HepG2 (cell line): ENCODE measurements around the gene P2RX6. TPM values are rescaled to one million over a fixed set of nuclear protein-coding genes. Genes with fewer than 3 reads are reported as not detected.

Experiments used
- ATAC-seq: fragments of 200-7000 bp; cut with Tn5 transposase; 3 replicates; pipeline ENCODE4 v1.9.1; 2020; ENCODE audit warnings: mild to moderate bottlenecking, moderate library complexity
- BruUV-seq: library from RNA; stranded (reverse); fragments of 400-500 nt; replicated peaks from 2 replicates; lab custom pipeline; 2021; lab: Mats Ljungman, UMichigan
- CTCF ChIA-PET: fragments of 300-600 bp; formaldehyde crosslinking; extraction: SDS; loops from one replicate; lab custom pipeline; 2021; ENCODE audit warnings: low total read pairs, inconsistent platforms, low intra/inter-chr PET ratio; lab: Yijun Ruan, JAX
- POLR2A ChIA-PET: fragments of 350-600 bp; sonication (Branson Sonifier 250); formaldehyde crosslinking; loops from one replicate; lab custom pipeline; 2020; ENCODE audit warnings: antibody characterized with exemption, inconsistent platforms; lab: Yijun Ruan, JAX
- DNase-seq: peaks from one replicate; pipeline ENCODE4 v3.0.0-alpha.2; 2015; ENCODE audit warnings: low spot score
- FAIRE-seq: peaks from 3 replicates; lab custom pipeline; 2011; peaks lifted over from hg19 to GRCh38; lab: Jason Lieb, UNC
- H2AFZ ChIP-seq: one replicate; pipeline ENCODE4 v1.6.1; 2011; ENCODE audit warnings: low read length, inconsistent platforms
- H3K27ac ChIP-seq: fragments of 300-600 bp; 3 replicates; pipeline ENCODE4 v1.8.0; 2011; ENCODE audit warnings: mixed run types, mild to moderate bottlenecking, mixed read lengths, low read length, inconsistent platforms; ENCODE audit not compliant: insufficient read depth; ENCODE audit errors: extremely low read length
- H3K27me3 ChIP-seq, 2 experiments: fragments of 200-600 bp in 1 of 2; 2 replicates in 1 of 2; 3 replicates in 1 of 2; pipeline versions ENCODE4 v1.6.0 to v1.8.0; 2011; ENCODE audit warnings: low read length in 2 of 2, mild to moderate bottlenecking in 2 of 2, moderate library complexity in 2 of 2, inconsistent platforms in 1 of 2; ENCODE audit not compliant: insufficient read depth in 2 of 2, control insufficient read depth in 1 of 2
- H3K36me3 ChIP-seq, 2 experiments: fragments of 200-600 bp in 1 of 2; replicated peaks in 1 of 2; 2 replicates in 1 of 2; 3 replicates in 1 of 2; pipeline versions ENCODE4 v1.5.1 to v1.8.0; 2011; ENCODE audit warnings: low read length in 2 of 2, inconsistent platforms in 1 of 2; ENCODE audit not compliant: insufficient read depth in 2 of 2, control insufficient read depth in 1 of 2
- H3K4me1 ChIP-seq: 2 replicates; pipeline ENCODE4 v1.5.1; 2012; ENCODE audit warnings: low read length, inconsistent platforms; ENCODE audit not compliant: insufficient read depth
- H3K4me2 ChIP-seq: 2 replicates; pipeline ENCODE4 v1.6.0; 2011; ENCODE audit warnings: low read depth, low read length, inconsistent platforms
- H3K4me3 ChIP-seq, 3 experiments: fragments of 200-600 bp in 1 of 3; sonication (generic), shearing (Covaris generic) in 1 of 3; replicated peaks in 1 of 3; 2 replicates each; pipeline ENCODE4 v1.5.1; 2011 to 2016; ENCODE audit warnings: low read length in 3 of 3, inconsistent platforms in 2 of 3, low read depth in 2 of 3, mild to moderate bottlenecking in 2 of 3, control low read depth in 1 of 3, mixed read lengths in 1 of 3; ENCODE audit not compliant: insufficient read depth in 1 of 3
- H3K79me2 ChIP-seq: one replicate; pipeline ENCODE4 v1.6.1; 2011; ENCODE audit warnings: low read length, inconsistent platforms; ENCODE audit not compliant: insufficient read depth
- H3K9ac ChIP-seq: 2 replicates; pipeline ENCODE4 v1.6.0; 2011; ENCODE audit warnings: mild to moderate bottlenecking, low read depth, low read length, inconsistent platforms; ENCODE audit not compliant: insufficient read depth
- H3K9me3 ChIP-seq: 2 replicates; pipeline ENCODE4 v1.5.1; 2012; ENCODE audit warnings: mild to moderate bottlenecking, low read length
- H4K20me1 ChIP-seq: 2 replicates; pipeline ENCODE4 v1.6.0; 2011; ENCODE audit warnings: inconsistent platforms, mild to moderate bottlenecking, low read length, moderate library complexity; ENCODE audit not compliant: insufficient read depth
- HNRNPK ChIP-seq: fragments of 200-400 bp; formaldehyde crosslinking; IDR thresholded peaks from 2 replicates; pipeline ENCODE4 v1.6.1; 2018; ENCODE audit warnings: low read length, low read depth, moderate library complexity, mild to moderate bottlenecking; ENCODE audit not compliant: poor library complexity, severe bottlenecking
- JUND ChIP-seq: sonication (generic); formaldehyde crosslinking; IDR thresholded peaks from 2 replicates; pipeline ENCODE4 v1.8.0; 2022; ENCODE audit warnings: mild to moderate bottlenecking, missing genetic modification reagents
- SCMH1 ChIP-seq: sonication (generic); formaldehyde crosslinking; IDR thresholded peaks from 2 replicates; pipeline ENCODE4 v1.9.0; 2021; ENCODE audit warnings: missing genetic modification reagents, mild to moderate bottlenecking, borderline replicate concordance
- SMAD9 ChIP-seq: sonication (generic); formaldehyde crosslinking; IDR thresholded peaks from 2 replicates; pipeline ENCODE4 v1.5.1; 2020; ENCODE audit warnings: mild to moderate bottlenecking, missing genetic modification reagents
- ZNF350 ChIP-seq: sonication (generic); formaldehyde crosslinking; IDR thresholded peaks from 2 replicates; pipeline ENCODE4 v1.4.0; 2020; ENCODE audit warnings: mild to moderate bottlenecking, low read depth, missing genetic modification reagents, borderline replicate concordance
- WGBS: methylation state at CpG from one replicate; pipeline ENCODE4 v1.1.6; 2017; ENCODE audit warnings: low lambda C conversion rate; 5-methylcytosine and 5-hydroxymethylcytosine counted together
- in situ Hi-C: cut with HindIII; loops from 2 replicates; pipeline ENCODE4 v1.10.0; 2017; ENCODE audit warnings: low pct_unique_long_range_greater_than_20kb; ENCODE audit not compliant: extremely low pct_ligation_motif_present
- intact Hi-C: fragments of 100-400 bp; cut with micrococcal nuclease; formaldehyde crosslinking; loops from one replicate; pipeline ENCODE4 v1.10.0; 2022; ENCODE audit not compliant: unreplicated experiment
- polyA plus RNA-seq, 8 experiments: library from polyadenylated mRNA; depleted of rRNA in 3 of 8; stranded (reverse) in 7 of 8; unstranded in 1 of 8; fragments of >200 nt; fragmentation: Illumina TruSeq in 4 of 8; extraction: Trizol in 4 of 8; gene quantifications; 2 replicates each; pipeline versions ENCODE4 v1.2.1 to v1.2.3, GENCODE V29; 2011 to 2016; ENCODE audit warnings: low read depth in 4 of 8, missing spikeins in 1 of 8, mixed read lengths in 1 of 8; ENCODE audit not compliant: insufficient read depth in 1 of 8
- total RNA-seq, 5 experiments: library from RNA; depleted of rRNA; stranded (reverse); fragments of >200 nt; fragmentation: Illumina TruSeq; extraction: Trizol; gene quantifications; 2 replicates each; pipeline ENCODE4 v1.2.3, GENCODE V29; 2016; ENCODE audit warnings: low read depth in 1 of 5
- TF ChIP-seq, protein P1 (sequence below): sonication (generic); formaldehyde crosslinking; IDR thresholded peaks from 2 replicates; pipeline ENCODE4 v1.4.0; 2020; ENCODE audit warnings: low read depth, mild to moderate bottlenecking, missing genetic modification reagents

P2RX6 gene
- total and polyA plus RNA-seq, 2 of the 13 experiments (the other 11 are each of a cell fraction or from before 2014, with no cell fraction given): 0.04 to 0.12 TPM

DNA sequence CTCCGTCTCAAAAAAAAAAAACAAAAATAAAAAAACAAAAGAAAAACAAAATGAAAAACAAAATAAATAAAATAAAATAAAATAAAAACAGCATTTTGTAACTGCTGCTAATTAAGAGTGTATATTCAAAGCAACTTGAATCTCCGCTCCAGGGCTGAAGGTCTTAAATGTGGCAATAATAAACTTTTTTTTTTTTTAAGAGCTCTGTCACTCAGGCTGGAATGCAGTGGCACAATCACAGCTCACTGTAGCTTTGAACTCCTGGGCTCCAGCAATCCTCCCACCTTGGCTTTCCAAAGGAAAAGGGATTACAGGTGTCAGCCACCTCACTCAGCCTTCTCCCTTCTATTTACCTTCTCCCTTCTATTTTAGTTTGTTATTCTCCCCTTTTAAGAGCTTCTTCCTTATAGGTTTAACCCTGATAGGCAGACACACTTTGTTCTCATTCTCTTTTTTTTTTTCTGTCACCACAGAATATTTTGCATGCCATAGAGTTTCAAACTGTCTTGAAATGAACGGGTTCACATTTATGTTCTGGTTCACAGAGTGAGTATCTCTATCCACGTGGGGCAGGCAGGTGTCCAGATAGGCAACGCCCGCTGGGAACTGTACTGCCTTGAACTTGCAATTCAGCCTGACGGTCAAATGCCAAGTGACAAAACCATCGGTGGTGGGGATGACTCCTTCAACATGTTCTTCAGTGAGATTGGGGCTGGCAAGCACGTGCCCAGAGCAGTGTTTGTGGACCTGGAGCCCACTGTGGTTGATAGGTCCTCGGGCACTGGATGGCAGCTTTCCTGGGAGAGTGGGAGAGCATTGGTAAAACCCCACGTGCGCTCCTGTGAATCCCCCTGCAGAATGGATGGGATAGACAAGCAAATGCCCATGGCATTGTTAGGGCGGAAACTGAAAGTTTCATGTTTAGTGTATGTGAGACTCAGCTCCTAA is 50.2 kb downstream of the P2RX6 start:
- ChIA-PET POLR2A (no interaction called here), CTCF (no interaction called here)
- DNase-seq: no peak
- Histone ChIP-seq H3K4me1 (peaks cover 17% of the 10 kb centered on the region), H3K27ac (no peak overlapping the region), H3K4me2 (no peak overlapping the region), H4K20me1 (no peaks in the 10 kb centered on the region), H3K9ac (no peak overlapping the region), H3K27me3 (no peaks in the 10 kb centered on the region; a peak in 1 of 5 replicates), H2AFZ (no peak overlapping the region), H3K36me3 (no peaks in the 10 kb centered on the region), H3K79me2 (no peaks in the 10 kb centered on the region), H3K9me3 (no peaks in the 10 kb centered on the region), H3K4me3 (no peak overlapping the region)
- no peak for ATAC-seq
- in situ Hi-C loops: no loop called here
- intact Hi-C loops: no loop called here
- TF ChIP-seq HNRNPK (no peak), ZNF350 (CRISPR knock-in tag) (no peak), JUND (CRISPR knock-in tag) (no peak), SCMH1 (CRISPR knock-in tag) (no peak), SMAD9 (CRISPR knock-in tag) (no peak)
- TF ChIP-seq, protein P1, sequence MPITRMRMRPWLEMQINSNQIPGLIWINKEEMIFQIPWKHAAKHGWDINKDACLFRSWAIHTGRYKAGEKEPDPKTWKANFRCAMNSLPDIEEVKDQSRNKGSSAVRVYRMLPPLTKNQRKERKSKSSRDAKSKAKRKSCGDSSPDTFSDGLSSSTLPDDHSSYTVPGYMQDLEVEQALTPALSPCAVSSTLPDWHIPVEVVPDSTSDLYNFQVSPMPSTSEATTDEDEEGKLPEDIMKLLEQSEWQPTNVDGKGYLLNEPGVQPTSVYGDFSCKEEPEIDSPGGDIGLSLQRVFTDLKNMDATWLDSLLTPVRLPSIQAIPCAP (CRISPR knock-in tag): no peak
- 26% methylated on average over 10 of the region's 13 CpGs for WGBS
- FAIRE-seq: no peak
- no TSS peak for BruUV-seq
